GM19025 (cell line): ENCODE data around the gene NTRK3.
"Not testable (repeated sequence)": the region's sequence is repeated elsewhere in the genome, so short reads cannot be mapped to it uniquely, and the experiment has no call there.

ENCODE experiments used
- ATAC-seq: cut with Tn5 transposase; IDR thresholded peaks from one replicate; pipeline ENCODE4 v1.9.1; 2021; ENCODE audit warnings: mild to moderate bottlenecking, low read depth, moderate library complexity; ENCODE audit not compliant: unreplicated experiment

NTRK3 gene

DNA sequence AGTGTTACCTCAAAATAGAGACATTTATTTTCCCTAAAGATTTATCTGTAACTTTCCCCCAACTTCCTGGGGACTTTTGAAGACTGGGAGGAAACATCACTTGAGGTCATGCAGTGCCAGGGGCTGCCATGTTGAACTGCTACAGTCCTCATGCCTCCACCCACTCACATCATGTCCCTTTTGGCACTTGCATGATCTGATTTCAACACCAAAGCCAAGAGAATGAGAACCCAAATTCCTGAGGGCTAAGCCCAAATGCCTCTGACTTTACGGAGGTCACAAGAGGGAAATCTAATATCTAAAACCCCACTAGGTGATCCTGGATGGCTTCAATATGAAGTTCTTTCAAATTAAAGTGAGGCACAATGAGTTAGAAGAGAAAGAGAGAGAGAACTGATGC is 213.1 kb downstream of the NTRK3 start:
- no peak for ATAC-seq

DNA sequence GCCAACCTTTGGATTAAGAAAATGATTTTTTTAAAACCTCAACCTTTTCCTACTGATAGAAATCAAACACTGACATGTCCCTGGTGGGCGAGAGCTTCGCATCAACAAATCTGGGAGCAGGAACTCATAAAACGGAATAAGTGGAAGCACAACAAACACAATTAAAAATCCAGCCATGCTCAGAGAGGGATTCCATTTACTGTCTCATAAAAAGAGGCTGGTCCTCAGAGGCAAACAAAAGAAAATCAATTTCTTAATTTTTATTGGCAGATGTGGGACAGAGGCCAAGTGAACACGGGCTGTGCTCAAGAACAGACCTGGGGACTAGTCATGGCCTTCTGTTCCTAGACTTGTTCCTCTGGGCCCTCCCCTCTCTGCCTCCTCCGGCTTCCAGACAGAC is 214.5 kb downstream of the NTRK3 start:
- no peak for ATAC-seq

DNA sequence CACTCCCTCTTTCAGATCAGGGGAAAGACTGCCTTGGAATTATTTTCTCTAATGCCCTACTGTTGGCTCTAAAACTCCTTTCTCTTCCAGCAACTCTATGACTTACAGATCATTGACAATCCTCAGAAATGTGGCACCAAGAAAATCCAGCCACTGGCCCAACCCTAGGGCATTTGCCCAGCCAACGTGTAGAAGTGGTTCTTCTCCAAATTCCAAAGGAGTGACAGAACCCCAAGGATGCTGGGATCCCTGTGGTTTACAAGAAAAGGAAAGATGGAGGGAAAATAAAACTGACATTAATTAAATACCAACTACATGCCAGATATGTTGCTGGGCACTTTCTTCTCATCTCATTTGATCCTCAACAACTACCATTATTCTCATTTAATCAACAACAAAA is 216.0 kb downstream of the NTRK3 start:
- ATAC-seq = no peak

DNA sequence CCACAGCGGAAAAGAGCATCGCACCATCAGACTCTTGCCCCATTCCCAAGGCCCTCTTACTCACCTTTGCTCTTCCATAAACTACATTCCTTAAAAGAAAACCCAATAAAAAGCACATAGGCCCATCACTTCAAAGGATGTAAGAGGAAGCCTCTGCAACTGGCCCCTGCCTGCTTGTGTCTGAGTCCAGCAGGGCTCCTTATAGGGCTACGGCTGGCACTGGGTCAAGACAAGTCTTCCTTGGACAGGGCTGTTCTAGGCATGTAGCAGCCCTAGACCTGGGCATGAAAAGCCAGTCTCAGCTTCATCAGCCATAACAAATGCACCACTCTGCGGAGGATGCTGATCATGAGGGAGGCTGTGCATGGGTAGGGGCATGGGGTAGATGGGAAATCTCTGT is 218.3 kb downstream of the NTRK3 start:
- ATAC-seq = no peak

DNA sequence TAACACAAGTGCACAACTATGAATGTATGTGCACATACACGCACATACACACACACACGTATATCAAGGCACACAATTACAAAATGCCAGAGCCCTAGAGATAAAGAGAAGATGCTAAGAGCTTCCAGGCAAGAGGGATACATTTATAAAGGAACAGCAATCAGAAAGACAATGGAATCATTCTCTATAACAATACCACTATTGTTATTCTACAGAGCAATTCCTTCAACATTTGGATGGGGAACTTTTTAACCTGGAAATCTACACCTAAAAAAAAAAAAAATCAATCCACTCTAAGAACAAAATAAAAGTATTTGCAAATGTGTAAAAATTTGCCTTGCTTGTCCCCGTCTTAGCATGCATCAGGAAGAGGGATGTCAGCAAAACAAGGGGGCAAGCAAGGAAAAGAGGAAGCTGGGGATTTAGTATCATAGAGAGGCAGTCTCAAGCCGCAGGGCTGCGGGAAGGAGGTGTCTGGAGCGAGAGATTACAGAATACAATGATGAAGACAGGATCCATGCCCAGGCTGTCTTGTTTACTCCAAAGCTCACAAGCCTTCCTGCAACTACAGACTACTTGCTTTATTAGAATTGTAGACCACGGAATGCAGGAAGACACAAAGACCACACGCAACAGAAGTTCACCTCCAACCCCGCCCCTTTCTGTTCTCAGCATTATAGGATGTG is 220.2 kb downstream of the NTRK3 start:
- ATAC-seq = no peak

DNA sequence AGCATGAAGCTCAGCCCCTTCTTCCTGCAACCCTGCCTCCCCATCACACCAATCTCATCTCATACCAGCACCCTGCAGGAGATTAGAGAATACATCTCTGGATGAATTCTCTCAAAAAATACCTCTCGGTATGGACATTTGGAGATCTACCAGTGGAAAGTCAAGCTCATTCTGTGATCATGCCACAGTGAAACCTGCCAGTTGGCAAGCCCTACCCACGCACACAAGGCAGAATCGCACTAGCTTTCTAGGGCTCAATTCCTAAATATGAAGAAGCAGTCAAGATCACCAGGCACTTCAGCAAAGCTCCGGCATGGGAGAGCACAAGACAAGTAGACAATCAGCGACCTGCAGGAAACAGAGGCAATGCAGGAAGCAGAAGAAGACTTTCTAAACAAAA is 221.2 kb downstream of the NTRK3 start:
- ATAC-seq = no peak

DNA sequence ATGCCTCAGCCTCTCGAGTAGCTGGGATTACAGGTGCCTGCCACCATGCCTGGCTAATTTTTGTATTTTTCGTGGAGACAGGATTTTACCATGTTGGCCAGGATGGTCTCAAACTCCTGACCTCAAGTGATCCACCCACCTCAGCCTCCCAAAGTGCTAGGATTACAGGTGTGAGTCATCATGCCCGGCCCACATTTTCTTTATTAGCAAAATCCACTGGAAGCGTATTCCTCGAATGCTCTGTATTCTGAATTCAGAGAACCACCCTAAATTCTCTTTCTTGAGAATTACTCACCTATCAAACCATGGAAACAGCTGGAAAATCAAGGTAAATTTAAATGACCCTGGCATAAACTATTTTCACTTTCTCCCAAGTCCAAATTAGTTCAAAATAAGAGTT is 223.1 kb downstream of the NTRK3 start:
- not testable (repeated sequence) for ATAC-seq

DNA sequence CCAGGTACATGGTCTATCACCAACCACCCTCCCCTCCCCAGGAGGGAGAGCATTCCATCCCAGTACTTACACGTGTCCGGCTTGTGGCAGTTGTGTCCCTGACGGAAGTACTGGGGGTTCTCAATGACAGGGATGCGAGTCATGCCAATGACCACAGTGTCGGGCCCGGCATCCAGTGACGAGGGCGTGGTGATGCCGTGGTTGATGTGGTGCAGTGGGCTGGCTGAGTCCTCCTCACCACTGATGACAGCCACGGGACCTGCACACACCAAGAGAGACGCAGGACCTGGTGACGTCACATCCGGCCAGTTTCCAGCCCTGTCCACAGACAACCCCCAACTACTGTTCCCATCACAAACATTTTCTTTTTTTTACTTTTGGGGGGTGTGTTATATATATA is 223.8 kb downstream of the NTRK3 start:
- ATAC-seq = no peak

DNA sequence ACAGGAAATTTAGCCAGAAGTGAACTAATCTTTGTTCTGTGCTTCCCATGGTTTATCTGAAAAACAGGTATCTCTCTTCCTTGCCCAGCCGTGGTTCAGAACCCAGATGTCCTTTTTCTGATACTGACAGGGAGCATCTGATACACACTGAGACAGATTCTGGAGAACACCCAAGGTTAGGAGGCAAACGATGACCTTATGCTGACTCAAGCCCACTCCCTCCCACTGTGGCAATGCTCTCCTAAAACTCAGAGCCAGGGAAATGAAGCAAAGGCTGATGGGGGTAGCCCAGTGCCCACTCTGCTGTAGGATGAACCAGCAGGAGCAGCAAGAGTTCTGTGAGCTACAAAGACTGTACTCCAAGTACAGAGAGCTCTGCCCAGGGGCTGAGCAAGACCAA is 225.1 kb downstream of the NTRK3 start:
- ATAC-seq = no peak

DNA sequence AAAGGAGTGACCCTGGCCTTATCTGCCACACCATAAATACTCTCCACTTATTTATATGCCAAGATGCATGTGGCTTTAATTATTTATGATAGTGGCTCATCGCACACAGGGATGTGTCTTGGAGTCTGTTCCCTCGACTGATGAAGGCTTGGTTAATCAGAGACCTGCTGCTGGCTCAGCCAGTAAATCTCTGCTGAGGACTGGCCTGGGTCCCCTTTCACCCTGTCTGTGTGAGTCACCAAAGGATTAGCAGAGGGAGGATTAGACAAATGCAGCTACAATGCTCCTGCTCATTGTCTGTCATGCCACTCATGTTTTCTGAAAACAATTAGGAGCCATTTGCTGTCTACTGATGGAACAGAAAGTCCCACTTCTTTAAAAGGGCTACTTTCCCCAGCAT is 226.8 kb downstream of the NTRK3 start:
- ATAC-seq = no peak

DNA sequence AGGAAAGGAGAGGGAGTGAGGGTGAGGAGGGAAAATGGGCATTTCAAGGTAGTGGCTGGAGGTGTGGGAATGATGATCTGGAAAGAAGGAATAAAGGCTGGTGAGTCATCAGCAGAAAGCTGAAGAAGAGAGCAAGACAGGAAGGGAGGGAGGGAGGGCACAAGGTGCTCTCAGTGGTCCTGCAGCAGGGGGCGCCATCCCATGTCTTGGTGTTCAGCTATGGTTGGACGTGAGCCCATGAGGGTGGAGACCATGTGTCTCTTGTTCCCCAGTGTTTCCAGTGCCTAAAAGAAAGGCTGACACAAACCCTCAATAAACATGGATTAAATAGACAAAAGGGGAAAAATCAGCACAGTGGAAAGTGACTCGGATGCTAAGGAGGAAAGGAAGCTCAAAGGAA is 228.5 kb downstream of the NTRK3 start:
- no peak for ATAC-seq

DNA sequence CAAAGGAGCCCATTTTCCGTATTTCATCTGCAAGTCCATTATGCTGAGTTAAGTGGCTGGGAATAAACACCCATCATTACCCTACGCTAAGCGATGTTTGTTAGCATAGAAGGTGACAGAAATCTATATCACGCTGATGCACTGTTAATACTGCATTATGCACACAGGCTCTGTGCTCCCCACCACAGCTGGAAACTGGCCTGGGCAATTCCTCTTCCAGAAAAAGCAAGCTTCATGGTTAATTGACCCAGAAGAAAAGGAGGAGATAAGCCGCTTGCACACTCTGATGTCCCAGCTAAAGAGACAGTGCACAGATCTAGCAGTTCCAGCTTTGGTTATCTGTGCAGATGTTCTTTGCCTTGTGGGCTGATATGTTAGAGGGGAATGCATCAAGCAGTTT is 232.6 kb downstream of the NTRK3 start:
- no peak for ATAC-seq

DNA sequence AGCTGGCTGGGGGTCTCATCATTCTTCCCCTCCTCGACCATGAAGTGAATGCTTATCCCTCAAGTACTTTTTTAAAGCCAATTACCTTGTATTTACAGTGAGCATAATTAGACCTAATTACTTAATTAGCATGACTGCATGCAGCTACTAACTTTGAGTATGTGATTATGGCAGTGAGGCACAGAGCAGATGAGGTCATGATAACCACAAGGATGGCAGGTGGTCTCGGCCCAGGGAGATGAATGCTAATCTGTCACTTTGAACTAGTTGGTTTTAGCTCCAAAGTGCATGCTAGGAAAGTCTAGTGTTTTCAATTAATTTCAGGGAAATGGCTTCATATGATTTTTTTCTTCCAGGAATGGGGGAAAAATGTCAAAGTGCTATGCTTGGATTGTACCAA is 233.8 kb downstream of the NTRK3 start:
- no peak for ATAC-seq

DNA sequence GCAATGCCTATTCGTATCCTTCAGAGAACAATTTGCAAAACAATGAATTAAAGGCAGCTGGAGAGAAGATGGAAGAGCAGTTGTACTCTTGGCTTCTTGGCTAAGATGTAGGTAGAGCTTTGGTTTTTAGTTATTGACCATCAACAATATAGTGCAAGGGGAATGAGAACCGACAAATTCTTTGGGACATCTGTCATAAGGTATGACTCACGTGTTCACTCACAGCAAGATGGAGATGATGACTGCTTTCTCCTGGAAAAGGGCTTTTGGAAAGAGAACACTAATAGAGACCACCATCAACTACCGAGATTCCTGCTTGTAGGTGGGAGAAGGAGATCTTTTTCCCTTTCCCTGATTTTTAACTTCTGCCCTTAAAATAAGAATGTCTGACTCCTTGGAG is 234.9 kb downstream of the NTRK3 start:
- no peak for ATAC-seq

DNA sequence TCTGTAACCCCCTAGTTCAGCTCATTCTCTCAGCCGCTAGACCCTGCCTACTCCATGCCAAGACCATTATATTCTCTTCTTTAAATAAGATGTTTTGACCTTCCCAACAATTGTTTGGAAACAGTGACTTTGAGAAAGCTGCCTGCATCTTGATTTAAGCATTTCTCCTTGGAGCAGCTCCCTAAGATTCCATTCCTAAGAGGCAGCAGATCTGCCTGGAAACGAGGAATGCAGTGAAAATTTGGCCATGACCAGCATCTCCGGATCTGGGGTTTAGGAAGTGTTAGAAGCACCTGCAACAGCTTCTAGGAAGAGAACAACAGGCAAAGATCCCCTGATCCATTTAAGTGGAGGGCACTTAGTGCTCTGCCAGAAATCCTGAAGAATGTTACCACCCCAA is 235.7 kb downstream of the NTRK3 start:
- no peak for ATAC-seq

DNA sequence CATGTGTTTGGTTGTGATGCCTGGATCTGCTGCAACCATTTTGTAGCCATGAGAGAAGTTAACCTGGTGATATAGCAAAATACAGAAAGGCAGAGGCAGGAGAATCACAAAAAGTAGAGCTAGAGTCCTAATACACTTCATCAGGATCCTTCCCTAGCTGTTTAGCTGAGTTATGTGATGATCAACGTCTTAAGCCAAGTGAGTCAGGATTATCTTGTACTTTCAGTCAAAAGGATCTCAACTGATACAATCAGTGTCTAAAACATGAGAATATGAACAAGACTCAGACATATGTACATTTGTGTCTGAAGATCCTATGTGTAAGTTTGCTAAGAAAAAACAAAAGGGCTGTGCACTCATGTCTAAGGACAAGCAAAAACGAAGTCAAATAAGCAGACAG is 236.9 kb downstream of the NTRK3 start:
- ATAC-seq = no peak

DNA sequence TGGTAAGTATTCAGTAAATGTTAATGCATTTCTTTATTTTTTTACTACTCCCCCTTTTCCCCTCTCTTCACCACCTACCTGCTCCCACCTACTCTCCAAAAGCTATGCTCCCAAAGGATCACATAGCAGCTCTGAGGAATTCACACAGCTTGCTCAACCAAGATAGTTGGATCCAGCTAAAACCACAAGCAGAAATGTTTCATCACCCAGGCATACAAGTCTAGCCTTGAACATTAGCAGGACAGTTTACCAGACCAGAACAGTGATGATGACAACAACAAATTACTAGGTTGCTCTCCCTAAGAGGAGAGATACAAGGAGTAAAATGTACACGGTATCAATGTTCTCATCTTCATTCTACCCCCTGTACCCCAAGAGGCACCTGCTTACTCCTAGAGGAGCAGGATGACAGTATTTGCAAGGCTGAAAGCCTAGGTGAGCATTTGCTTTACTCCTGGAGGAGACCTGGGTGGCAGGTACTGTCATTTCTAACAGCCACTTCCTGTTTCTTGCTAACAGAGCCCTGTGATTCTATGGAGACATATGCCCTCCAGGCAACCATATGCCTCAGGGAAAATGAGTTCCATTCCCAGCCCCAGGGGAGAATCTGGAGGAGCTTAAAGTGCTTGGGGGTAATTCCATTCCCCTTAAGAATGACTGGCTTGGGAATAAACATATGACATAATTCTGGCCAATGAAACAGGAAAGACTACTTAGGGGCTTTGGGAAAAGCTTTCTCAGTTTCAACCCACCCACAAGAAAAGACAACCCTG is 237.5 kb downstream of the NTRK3 start:
- no peak for ATAC-seq

DNA sequence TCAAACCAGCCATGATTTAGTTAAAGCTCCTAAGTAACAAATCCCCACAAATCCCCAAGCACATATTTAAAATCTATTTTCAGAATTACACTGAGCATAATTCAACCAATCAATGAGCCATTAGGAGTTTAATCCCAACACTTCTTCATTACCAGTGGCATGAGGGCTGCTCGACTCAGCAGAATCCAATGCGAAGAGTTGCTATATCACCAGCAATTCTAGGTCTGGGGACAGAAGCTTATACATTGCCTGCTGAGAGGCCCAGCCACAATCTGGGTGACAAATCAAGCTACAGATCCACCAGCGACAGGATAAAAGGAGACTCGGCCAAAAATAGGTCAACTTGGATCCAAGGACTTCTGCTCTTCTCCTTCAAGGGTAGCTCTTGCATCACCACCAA is 238.8 kb downstream of the NTRK3 start:
- no peak for ATAC-seq

DNA sequence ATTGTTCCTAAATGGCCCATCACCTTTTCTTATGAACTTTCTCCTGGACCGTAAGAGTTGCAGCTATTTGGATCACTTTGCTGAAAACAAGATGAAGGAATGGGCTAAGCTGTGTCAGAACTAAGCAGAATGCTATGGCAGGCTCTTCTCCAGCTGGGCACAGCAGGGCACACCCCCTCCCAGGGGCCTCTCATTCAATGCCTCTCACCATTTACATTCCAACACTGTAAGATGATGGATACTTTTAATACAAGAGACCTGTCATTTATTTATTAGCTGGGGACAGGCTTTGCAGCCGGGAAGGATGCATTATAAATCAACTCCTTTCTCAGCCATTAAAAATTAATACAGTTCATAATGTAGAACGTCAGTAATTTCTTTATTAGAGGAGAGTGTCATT is 240.1 kb downstream of the NTRK3 start:
- ATAC-seq = no peak

DNA sequence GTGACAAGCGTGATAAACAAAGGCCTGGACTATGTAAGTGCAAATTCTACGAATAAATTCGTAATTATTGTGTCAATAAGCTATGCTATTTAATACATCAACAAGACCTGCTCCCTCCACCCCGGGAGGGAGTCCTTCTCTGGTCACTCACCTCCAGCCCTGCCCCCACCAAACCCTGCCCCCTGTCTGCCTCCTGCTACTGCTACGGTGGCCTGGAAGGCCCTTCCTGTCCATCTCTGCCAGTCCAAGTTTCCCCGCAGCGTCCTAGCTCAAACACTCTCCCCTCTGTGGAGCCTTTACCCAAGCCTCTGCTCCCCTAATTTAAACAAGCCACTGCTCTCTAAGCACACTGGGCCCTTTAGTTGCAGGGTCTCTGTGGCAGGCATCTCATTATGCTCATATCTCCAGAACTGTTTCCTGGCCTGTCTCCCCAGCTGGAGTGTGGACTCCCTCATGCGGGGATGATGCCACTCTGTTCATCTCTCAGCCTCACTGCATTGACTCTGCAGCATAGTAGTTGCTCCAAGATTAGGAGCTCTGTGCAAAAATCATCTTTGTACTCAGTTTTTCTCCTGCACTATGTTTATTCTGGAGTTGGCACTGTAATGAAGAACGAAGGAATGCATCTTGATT is 241.2 kb downstream of the NTRK3 start:
- ATAC-seq = no peak

DNA sequence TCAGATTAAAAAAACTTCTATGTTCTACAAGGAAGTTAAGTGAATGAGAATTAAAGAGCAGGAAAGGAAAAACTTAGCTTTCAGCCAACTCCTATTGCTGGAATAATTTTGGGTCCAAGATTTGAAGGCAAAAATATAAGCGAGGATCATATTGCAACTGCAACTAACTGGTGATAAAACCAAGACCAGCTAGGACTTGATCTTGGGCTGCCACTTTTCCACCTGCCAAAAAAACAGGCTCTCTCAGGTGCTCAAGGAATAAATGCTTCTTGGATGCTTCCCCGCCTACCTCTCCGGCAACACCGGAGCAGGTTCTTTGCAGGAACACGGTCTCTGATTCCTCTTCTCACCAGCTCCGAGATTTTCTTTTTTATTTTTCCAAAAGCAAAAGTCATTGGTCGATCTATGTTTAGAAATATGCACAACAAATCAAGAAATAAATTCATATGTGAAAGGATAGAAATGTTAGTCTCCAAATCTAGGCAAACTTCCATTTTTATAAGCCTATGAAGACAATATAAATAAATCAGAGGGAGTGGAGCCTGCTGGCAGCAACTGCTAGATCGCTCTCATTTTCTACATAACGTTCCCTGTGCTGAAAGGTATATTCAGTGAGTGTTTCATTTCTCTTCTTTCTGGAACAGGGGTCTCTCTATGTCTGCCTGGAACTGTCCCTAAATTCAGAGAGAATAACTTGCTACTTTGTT is 241.9 kb downstream of the NTRK3 start:
- no peak for ATAC-seq
